Epidermal melanocyte (primary cell): ENCODE measurements around the gene GRIK1.

Source experiments
- DNase-seq: peaks from one replicate; pipeline ENCODE4 v3.0.0; 2011; ENCODE audit warnings: low spot score; ENCODE audit not compliant: insufficient read length

GRIK1 gene

GRCh38 chr21:29487154-29487553 is 452.6 kb downstream of the GRIK1 start:
- no peak for DNase-seq
